Dendritic cell treated with granulocyte-macrophage colony-stimulating factor and Interleukin-4, amounts not matched to agents 40 ng/mL and 50 ng/mL, for 4 days (primary cell): ENCODE data around the gene TMEM80.
A peak's percentile ranks its signal among the peaks of the same experiment; 100 is the strongest.
"Not testable (repeated sequence)": the region's sequence is repeated elsewhere in the genome, so short reads cannot be mapped to it uniquely, and the experiment has no call there.

Experiments
- H3K27ac Mint-ChIP-seq: one replicate; pipeline ENCODE4 v1.8.0; 2022; ENCODE audit warnings: mild to moderate bottlenecking, mixed read lengths
- H3K27me3 Mint-ChIP-seq: one replicate; pipeline ENCODE4 v1.8.0; 2022; ENCODE audit warnings: mild to moderate bottlenecking, mixed read lengths
- H3K36me3 Mint-ChIP-seq: one replicate; pipeline ENCODE4 v1.8.0; 2022; ENCODE audit warnings: low read depth, mixed read lengths
- H3K4me1 Mint-ChIP-seq: one replicate; pipeline ENCODE4 v1.8.0; 2022; ENCODE audit warnings: low read depth, mixed read lengths
- H3K4me3 Mint-ChIP-seq: one replicate; pipeline ENCODE4 v1.8.0; 2022; ENCODE audit warnings: mild to moderate bottlenecking, moderate library complexity, mixed read lengths
- H3K9me3 Mint-ChIP-seq: one replicate; pipeline ENCODE4 v1.8.0; 2022; ENCODE audit warnings: mixed read lengths
- intact Hi-C: fragments of 100-400 bp; cut with micrococcal nuclease; formaldehyde crosslinking; loops from one replicate; pipeline ENCODE4 v1.15.0; 2022

TMEM80 gene

DNA sequence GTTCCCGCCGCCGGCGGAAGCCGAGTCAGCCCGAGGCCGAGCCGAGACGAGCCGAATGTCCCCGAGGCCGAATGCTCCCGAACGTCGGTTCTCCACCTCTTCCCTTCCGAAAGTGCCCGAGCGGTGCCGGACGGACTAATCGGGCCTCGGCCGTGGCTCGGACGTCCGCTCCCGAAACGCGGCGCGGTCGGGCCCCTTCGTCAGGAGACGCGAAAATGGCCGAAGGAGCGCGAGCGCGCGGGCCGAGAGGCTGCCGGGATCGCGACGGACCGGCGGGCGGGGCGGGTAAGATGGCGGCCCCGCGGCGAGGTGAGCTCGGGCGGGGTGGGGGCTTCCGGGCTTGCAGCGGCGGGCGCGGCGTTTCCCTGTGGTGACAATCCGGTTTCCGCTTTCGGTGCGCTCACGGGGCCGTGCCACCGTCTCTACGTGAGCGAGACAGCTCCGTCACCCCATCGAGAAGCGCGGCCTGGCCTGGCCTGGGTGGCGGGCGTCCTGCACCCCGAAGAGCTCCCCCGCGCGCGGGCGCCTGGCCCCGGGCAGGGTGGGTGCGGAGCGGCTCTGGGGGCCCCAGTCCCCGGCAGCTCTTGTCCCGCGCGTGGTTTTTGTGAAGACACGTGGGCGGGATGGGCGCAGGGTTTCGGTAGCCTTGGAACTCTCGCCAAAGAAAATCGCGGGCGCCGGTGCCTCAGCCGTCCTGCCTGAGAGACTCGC, at the start of gene TMEM80:
Gene TMEM80 (plus strand): TSS at position 279 of the 711 bp plus-strand sequence. CDS start 12 bp downstream, at position 291.
- Mint-ChIP-seq H3K9me3 (no peaks in the 10 kb centered on the region), H3K27ac (peak within 1 kb of the TSS; percentile 98), H3K4me3 (peak within 1 kb of the TSS; percentile 76), H3K36me3 (peaks cover 38% of the 10 kb centered on the region), H3K4me1 (peaks cover 58% of the 10 kb centered on the region), H3K27me3 (no peaks in the 10 kb centered on the region)
- intact Hi-C loops, result loop anchor here (2.0 kb wide), 1 partner anchor 79 kb away; no protein-coding TSS in a partner anchor

DNA sequence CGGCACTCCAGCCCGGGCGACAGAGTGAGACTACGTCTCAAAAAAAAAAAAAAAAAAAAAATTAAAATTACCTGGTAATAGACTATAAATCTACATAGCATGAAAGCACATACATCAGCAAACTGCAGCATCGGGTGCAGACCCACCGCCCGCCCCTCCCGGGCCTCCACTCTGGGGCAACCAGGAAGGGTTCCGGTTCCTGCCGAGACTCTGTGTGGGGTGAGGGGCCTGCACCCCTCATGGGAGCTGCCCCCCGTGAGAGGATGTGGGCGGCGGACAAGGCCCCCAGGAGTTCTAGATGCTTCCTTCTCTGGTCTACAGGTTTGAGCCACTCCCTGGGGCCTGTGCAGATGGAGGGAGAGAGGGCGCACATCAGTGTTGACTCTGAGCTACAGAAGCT, 49.4 kb upstream of the TMEM80 start:
- Mint-ChIP-seq H3K4me1 (peaks cover 2% of the 10 kb centered on the region), H3K9me3 (no peaks in the 10 kb centered on the region), H3K36me3 (peaks cover 93% of the 10 kb centered on the region), H3K4me3 (no peak overlapping the region), H3K27me3 (peaks cover 6% of the 10 kb centered on the region), H3K27ac (no peak overlapping the region)
- intact Hi-C loops, result no loop called here

DNA sequence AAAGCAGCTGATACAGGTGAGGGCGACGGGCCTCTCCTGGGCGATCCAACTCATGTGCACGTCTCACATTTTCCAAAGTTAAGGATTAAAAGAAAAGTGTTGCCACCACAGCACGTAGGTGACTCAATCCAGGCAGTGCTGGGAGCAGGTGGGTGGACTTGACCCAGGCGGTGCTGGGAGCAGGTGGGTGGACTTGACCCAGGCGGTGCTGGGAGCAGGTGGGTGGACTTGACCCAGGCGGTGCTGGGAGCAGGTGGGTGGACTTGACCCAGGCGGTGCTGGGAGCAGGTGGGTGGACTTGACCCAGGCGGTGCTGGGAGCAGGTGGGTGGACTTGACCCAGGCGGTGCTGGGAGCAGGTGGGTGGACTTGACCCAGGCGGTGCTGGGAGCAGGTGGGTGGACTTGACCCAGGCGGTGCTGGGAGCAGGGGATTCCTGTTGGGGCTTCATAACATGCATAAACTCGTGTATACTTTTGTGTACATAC, 47.9 kb upstream of the TMEM80 start:
- peaks cover 91% of the 10 kb centered on the region for H3K36me3 Mint-ChIP-seq
- intact Hi-C loops, H3K27ac Mint-ChIP-seq: not testable (repeated sequence)

DNA sequence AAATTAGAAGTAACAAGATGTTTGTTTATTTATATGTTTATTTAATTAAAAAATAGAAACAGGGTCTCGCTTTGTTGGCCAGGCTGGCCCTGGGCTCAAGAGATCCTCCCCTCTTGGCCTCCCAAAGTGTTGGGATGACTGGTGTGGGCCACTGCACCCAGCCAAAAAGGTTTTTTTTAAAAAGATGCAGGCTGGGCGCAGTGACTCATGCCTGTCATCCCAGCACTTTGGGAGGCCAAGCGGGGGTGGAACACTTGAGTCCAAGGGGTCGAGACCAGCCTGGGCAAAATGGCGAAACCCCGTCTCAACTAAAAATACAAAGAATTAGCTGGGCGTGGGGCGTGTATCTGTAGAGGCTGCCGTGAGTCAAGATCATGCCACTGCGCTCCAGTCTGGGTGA, 45.1 kb upstream of the TMEM80 start:
- H3K27me3 Mint-ChIP-seq, result no peaks in the 10 kb centered on the region
- H3K4me3 Mint-ChIP-seq, result no peak overlapping the region
- peaks cover 13% of the 10 kb centered on the region for H3K4me1 Mint-ChIP-seq
- H3K9me3 Mint-ChIP-seq, result no peaks in the 10 kb centered on the region
- intact Hi-C loops, result no loop called here
- peaks cover 80% of the 10 kb centered on the region for H3K36me3 Mint-ChIP-seq
- H3K27ac Mint-ChIP-seq, result no peak overlapping the region

More for the DNA sequence above, 47.9 kb upstream of the TMEM80 start:
- H3K4me1 Mint-ChIP-seq, H3K4me3 Mint-ChIP-seq, H3K9me3 Mint-ChIP-seq, H3K27me3 Mint-ChIP-seq: not testable (repeated sequence)

DNA sequence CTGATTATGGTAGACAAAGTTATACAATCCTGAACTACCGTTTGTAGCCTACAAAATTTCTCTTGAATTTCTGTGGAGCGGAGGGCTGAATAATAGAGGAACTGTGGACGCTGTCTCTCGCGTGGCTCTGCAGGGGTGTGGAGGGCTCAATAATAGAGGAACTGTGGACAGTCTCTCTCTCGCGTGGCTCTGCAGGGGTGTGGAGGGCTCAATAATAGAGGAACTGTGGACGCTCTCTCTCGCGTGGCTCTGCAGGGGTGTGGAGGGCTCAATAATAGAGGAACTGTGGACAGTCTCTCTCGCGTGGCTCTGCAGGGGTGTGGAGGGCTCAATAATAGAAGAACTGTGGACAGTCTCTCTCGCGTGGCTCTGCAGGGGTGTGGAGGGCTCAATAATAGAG, 42.5 kb upstream of the TMEM80 start:
- Mint-ChIP-seq H3K4me1 (peaks cover 13% of the 10 kb centered on the region), H3K27ac (peak overlapping the region; percentile 69), H3K36me3 (peaks cover 82% of the 10 kb centered on the region)
- H3K4me3 Mint-ChIP-seq, intact Hi-C loops, H3K9me3 Mint-ChIP-seq, H3K27me3 Mint-ChIP-seq: not testable (repeated sequence)

DNA sequence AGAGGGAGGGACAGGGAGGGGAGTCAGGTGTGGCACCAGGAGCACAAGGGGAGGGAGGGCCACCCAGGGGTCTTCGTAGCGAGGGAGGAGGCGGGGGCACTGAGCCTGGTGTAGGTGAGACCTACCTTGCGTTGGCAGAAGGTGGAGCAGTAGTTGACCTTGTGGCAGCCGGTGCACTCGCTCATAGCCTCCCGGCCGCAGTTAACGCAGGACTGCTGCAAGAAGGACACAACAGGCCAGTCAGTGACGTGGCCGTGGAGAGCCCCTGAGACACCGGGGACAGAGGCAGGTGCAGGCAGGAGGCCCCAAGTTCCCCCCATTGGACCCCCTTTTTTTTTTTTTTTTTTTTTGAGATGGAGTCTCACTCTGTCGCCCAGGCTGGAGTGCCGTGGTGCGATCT, 41.8 kb upstream of the TMEM80 start:
- Mint-ChIP-seq H3K4me3 (no peak overlapping the region), H3K4me1 (peaks cover 13% of the 10 kb centered on the region), H3K27me3 (no peaks in the 10 kb centered on the region), H3K36me3 (peaks cover 82% of the 10 kb centered on the region), H3K9me3 (no peaks in the 10 kb centered on the region), H3K27ac (peak overlapping the region; percentile 69)
- intact Hi-C loops, result no loop called here

DNA sequence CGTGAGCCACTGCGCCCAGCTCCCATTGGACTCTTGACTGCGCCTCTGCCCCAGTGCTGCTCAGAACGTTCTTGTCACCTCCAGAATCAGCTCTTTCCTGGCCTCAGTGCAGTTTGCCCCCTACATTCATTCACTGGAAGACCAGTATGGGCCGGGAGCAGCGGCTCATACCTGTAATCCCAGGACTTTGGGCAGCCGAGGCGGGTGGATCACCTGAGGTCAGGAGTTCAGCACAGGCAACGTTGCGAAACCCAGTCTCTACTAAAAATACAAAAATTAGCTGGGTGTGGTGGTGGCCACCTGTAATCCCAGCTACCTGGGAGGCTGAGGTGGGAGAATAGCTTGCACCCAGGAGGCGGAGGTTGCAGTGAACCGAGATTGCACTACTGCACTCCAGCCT, 41.2 kb upstream of the TMEM80 start:
- H3K27me3 Mint-ChIP-seq, H3K4me3 Mint-ChIP-seq, intact Hi-C loops, H3K27ac Mint-ChIP-seq, H3K9me3 Mint-ChIP-seq: not testable (repeated sequence)
- Mint-ChIP-seq H3K36me3 (peaks cover 82% of the 10 kb centered on the region), H3K4me1 (peaks cover 13% of the 10 kb centered on the region)

DNA sequence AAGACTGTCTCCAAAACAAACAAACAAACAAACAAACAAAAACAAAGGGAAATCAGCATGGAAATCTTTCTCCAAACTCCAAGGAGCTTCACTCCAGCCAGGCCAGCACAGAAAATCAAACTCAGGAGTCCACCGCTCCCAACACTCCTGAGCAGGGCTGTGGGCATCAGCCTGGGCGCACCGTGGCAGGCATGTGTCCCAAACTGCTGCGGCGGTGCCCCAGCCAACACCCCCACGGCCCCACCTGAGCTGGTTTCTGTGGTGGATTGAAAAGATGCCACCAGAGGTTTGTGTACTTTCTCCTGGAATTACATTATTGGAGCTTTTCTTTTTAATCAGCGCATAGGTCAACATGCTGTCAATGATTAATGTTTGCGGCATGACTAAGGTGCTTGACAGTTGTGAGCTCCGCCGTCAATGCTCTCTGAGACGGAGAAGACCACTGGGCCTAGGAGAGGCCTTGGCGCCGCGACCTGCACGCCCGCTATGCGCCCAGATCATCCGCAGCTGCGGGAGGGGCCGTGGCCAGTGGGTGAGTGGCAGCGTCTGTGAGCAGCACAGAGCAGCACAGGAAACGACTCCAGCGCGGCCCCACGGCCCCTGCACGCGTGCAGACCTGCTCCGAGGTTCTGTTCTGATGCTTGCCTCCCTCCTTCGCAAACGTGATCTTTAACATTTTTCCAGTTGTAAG, 40.4 kb upstream of the TMEM80 start:
- peaks cover 13% of the 10 kb centered on the region for H3K4me1 Mint-ChIP-seq
- H3K4me3 Mint-ChIP-seq, result no peak overlapping the region
- no peaks in the 10 kb centered on the region for H3K27me3 Mint-ChIP-seq
- peaks cover 82% of the 10 kb centered on the region for H3K36me3 Mint-ChIP-seq
- intact Hi-C loops, result no loop called here
- H3K9me3 Mint-ChIP-seq, result no peaks in the 10 kb centered on the region
- no peak overlapping the region for H3K27ac Mint-ChIP-seq

DNA sequence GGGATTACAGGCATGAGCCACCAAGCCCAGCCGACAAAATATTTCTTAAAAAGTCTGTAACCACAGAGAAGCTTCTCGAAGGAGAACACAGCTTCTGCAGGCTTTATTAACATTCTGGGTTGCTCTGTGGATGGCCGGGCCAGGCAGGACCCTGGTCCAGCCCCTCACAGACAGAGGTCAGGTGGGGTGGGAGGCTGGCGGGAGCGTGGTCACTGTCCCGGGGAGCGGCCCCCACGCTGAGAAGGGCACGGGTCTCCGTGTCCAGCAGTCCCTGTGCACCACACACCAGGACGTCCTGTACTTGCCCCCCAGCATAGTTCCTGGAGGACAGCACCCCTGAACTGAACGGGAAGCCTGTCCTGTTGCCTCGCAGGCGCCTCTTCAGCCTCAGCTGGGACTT, 39.2 kb upstream of the TMEM80 start:
- no peaks in the 10 kb centered on the region for H3K27me3 Mint-ChIP-seq
- H3K27ac Mint-ChIP-seq, result no peak overlapping the region
- intact Hi-C loops, result no loop called here
- no peak overlapping the region for H3K4me3 Mint-ChIP-seq
- H3K4me1 Mint-ChIP-seq, result peaks cover 13% of the 10 kb centered on the region
- peaks cover 77% of the 10 kb centered on the region for H3K36me3 Mint-ChIP-seq
- no peaks in the 10 kb centered on the region for H3K9me3 Mint-ChIP-seq

DNA sequence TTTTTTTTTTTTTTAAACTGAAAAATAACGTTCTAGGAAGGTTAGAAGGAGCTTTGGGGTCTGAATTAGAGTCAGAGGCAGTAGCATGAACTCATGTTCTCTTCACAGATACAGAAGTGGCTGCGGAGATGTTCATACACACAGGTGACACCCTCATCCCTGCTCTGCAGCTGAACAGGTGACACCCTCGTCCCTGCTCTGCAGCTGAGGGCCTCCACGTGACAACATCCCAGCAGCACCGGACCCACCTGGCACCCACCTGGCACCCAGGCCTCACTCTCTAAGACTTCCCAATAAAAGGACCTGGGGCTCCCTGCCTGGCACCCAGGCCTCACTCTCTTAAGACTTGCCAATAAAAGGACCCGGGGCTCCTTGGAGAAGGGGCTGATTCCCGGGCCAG, 38.8 kb upstream of the TMEM80 start:
- intact Hi-C loops, result no loop called here
- Mint-ChIP-seq H3K27ac (no peak overlapping the region), H3K36me3 (peaks cover 77% of the 10 kb centered on the region), H3K4me1 (peaks cover 17% of the 10 kb centered on the region), H3K4me3 (no peak overlapping the region), H3K9me3 (no peaks in the 10 kb centered on the region), H3K27me3 (no peaks in the 10 kb centered on the region)

DNA sequence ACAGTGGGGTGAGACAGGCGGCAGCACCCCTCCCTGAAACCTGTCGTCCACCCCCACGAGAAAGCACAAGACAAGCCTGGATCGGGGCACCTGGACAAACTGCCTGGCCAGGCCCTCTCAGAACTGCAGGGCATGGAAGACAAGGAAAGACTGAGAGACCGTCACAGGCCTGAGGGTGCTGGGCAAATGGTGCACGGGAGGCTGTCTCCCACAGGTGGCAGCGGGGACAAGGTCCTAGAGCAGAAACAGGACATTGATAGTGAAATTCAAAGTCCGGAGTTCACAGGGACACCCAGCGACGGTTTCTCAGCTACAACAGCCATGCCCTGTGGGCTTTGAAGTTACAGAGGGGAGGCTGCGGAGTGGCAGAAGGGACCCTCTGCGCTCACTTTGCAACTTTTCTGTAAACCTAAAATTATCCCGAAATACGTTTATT, 37.9 kb upstream of the TMEM80 start:
- Mint-ChIP-seq H3K4me1 (peaks cover 19% of the 10 kb centered on the region), H3K4me3 (no peak overlapping the region), H3K9me3 (no peaks in the 10 kb centered on the region), H3K27ac (no peak overlapping the region), H3K27me3 (no peaks in the 10 kb centered on the region), H3K36me3 (peaks cover 80% of the 10 kb centered on the region)
- intact Hi-C loops, result no loop called here

DNA sequence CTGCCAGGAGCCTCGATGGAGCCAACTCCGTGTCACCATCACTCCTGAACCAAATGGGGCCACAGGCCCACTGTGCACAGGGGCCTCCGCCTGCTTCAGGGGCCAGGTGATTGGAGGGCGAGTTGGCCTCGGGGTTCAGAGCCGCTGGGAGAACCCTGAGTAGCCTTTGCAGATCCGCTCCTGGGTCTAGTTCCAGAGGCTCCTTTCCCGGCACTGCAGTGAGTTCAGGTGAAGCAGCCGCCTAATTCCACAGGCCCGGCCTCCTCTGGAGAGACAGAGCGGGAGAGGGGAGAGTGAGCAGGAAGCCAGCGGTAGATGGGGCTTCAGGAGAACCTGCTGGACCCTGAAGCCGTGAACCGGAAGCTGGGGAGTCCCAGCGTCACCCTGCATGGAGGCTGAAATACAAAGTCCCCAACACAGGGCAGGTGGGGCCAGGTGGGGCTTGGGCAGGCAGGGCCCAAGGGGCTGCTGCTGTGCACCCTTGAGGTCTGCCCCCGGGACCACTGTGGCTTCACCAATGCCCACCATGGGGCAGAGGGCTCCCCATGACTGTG, 36.0 kb upstream of the TMEM80 start:
- Mint-ChIP-seq H3K4me3 (no peak overlapping the region), H3K27ac (no peak overlapping the region), H3K9me3 (no peaks in the 10 kb centered on the region), H3K27me3 (no peaks in the 10 kb centered on the region), H3K36me3 (peaks cover 90% of the 10 kb centered on the region), H3K4me1 (peaks cover 16% of the 10 kb centered on the region)
- intact Hi-C loops, result no loop called here

DNA sequence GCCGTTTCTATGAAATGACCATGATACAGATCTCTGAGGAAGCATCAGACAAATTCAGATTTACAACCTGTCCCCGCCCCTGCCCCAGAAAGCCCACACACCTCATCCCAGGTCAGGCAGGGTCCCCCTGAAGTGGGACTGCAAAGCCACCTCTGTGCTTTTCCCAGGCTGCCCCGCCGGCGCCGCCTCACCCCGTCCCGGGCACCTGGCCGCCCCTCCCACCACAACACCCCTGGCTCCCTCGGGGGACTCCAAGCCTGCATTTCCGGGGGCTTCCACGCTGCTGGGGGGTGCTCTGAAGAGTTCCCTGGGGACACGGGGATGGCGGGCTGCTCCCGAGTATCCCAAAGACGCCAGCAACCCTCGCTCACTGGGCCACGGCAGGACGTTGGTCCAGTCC, 35.3 kb upstream of the TMEM80 start:
- intact Hi-C loops, result no loop called here
- Mint-ChIP-seq H3K4me1 (peaks cover 16% of the 10 kb centered on the region), H3K4me3 (no peak overlapping the region), H3K27ac (no peak overlapping the region), H3K9me3 (no peaks in the 10 kb centered on the region), H3K27me3 (no peaks in the 10 kb centered on the region), H3K36me3 (peaks cover 85% of the 10 kb centered on the region)

DNA sequence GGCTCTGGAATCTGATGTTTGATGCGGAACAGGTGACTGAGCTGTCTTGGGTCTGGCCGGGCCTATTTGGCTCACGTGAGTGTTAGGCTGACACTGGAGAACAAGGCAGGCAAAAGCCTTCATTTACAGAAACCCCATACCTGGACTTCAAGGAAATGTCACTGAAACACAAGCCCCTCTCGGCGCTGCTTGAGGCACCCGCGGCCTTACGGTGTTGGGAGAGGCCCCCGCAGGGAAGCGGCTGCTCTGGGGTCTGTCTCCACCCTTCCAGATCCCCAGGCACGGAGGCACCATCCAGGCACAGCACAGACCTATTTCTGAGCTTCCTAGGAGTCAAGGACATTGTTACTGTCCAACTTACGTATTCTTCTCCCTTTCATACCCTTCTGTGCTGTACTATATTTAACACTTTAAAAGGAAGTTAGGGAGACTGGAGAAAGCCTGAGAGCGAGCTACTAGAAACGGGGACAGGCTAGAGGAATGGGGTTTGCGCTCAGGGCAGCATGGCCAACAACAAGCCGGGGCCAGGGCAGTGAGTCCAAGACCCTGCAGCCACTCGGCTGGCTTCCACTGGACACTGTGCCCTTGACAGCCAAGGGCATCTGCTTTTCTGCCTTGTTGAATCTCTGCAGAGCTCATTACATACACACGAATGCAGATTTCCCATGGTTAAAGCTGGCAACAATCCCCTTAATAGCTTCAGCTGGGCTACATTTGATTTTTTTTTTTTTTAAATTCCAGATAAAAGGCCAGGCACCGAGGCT, 34.8 kb upstream of the TMEM80 start:
- Mint-ChIP-seq H3K27ac (no peak overlapping the region), H3K27me3 (no peaks in the 10 kb centered on the region), H3K36me3 (peaks cover 88% of the 10 kb centered on the region), H3K4me3 (no peak overlapping the region), H3K4me1 (peaks cover 20% of the 10 kb centered on the region), H3K9me3 (no peaks in the 10 kb centered on the region)
- intact Hi-C loops, result no loop called here
